NCI-H1436 (cell line): Measurements from ENCODE around the gene MIS12.

Experiments used
- DNase-seq: peaks from one replicate; lab custom pipeline; 2025; lab: John Stamatoyannopoulos, UW

The MIS12 gene

GRCh38 chr17:5500247-5500588 lies 13.9 kb downstream of the MIS12 start:
- no peak for DNase-seq

- DNase-seq, result no peak
These were observed 14.4 kb downstream of the MIS12 start for GRCh38 chr17:5500589-5501391.

GRCh38 chr17:5501685-5502084 lies 15.3 kb downstream of the MIS12 start:
- no peak for DNase-seq

- no peak for DNase-seq
These were observed 16.2 kb downstream of the MIS12 start for GRCh38 chr17:5502552-5502951.

- DNase-seq, result no peak
These were observed 19.9 kb downstream of the MIS12 start for GRCh38 chr17:5506307-5506706.

- DNase-seq, result no peak
These were observed 22.4 kb downstream of the MIS12 start for GRCh38 chr17:5508810-5509209.

GRCh38 chr17:5509482-5509881 lies 23.1 kb downstream of the MIS12 start:
- DNase-seq, result no peak

- DNase-seq, result no peak
These were observed 24.4 kb downstream of the MIS12 start for GRCh38 chr17:5510771-5511170.

- no peak for DNase-seq
These were observed 25.2 kb downstream of the MIS12 start for GRCh38 chr17:5511401-5512225.

- DNase-seq, result no peak
These were observed 27.3 kb downstream of the MIS12 start for GRCh38 chr17:5513628-5514027.

GRCh38 chr17:5514976-5515375 lies 28.6 kb downstream of the MIS12 start:
- DNase-seq, result no peak

- no peak for DNase-seq
These were observed 29.9 kb downstream of the MIS12 start for GRCh38 chr17:5516060-5516792.

GRCh38 chr17:5522476-5522875 lies 36.1 kb downstream of the MIS12 start:
- no peak for DNase-seq

- no peak for DNase-seq
These were observed 36.9 kb downstream of the MIS12 start for GRCh38 chr17:5523249-5523648.

- no peak for DNase-seq
These were observed 40.6 kb downstream of the MIS12 start for GRCh38 chr17:5526821-5527598.

GRCh38 chr17:5527601-5528250 lies 41.4 kb downstream of the MIS12 start:
- no peak for DNase-seq

- DNase-seq, result no peak
These were observed 44.1 kb downstream of the MIS12 start for GRCh38 chr17:5530265-5531084.

- no peak for DNase-seq
These were observed 44.7 kb downstream of the MIS12 start for GRCh38 chr17:5531085-5531418.

GRCh38 chr17:5532581-5532980 lies 46.2 kb downstream of the MIS12 start:
- no peak for DNase-seq

- DNase-seq, result no peak
These were observed 47.3 kb downstream of the MIS12 start for GRCh38 chr17:5533486-5534315.
